Fibroblast of villous mesenchyme (primary cell): ENCODE data around the gene TMCC2. TPM values are rescaled to one million over a fixed set of nuclear protein-coding genes. Genes with fewer than 3 reads are reported as not detected.

Experiments used
- DNase-seq: peaks from one replicate; pipeline ENCODE4 v3.0.0-alpha.2; 2010; ENCODE audit warnings: low read depth
- H3K4me3 ChIP-seq: 2 replicates; pipeline ENCODE4 v1.5.1; 2011; ENCODE audit warnings: low read depth, mild to moderate bottlenecking, low read length
- CTCF ChIP-seq: IDR thresholded peaks from 2 replicates; pipeline ENCODE4 v1.5.1; 2012; ENCODE audit warnings: low read depth, mild to moderate bottlenecking, low read length; ENCODE audit not compliant: insufficient read depth
- total RNA-seq: library from RNA; depleted of rRNA; stranded (reverse); fragments of >200 nt; gene quantifications from 2 replicates; pipeline ENCODE4 v1.2.3, GENCODE V29; 2012

TMCC2 gene
- total RNA-seq, 1 donor, result 3.5 TPM

GRCh38 chr1:205239078-205239477 is 11.3 kb downstream of the TMCC2 start:
- TF ChIP-seq CTCF, result no peak
- no peak for DNase-seq
- no peak overlapping the region for H3K4me3 ChIP-seq

GRCh38 chr1:205240118-205240517 is 12.4 kb downstream of the TMCC2 start:
- TF ChIP-seq CTCF, result no peak
- peak; percentile 56 for DNase-seq
- no peak overlapping the region for H3K4me3 ChIP-seq

GRCh38 chr1:205240569-205240968 is 12.8 kb downstream of the TMCC2 start:
- no peak for DNase-seq
- no peak for TF ChIP-seq CTCF
- no peak overlapping the region for H3K4me3 ChIP-seq

- no peak for TF ChIP-seq CTCF
- no peak overlapping the region for H3K4me3 ChIP-seq
- no peak for DNase-seq
Observed at GRCh38 chr1:205241366-205242030, 13.8 kb downstream of the TMCC2 start.

GRCh38 chr1:205243350-205244191 is 15.8 kb downstream of the TMCC2 start:
- no peak for TF ChIP-seq CTCF
- no peak for DNase-seq
- no peak overlapping the region for H3K4me3 ChIP-seq

- no peak overlapping the region for H3K4me3 ChIP-seq
- TF ChIP-seq CTCF, result no peak
- DNase-seq, result no peak
Observed at GRCh38 chr1:205244384-205244783, 16.6 kb downstream of the TMCC2 start.
